ENCODE measurements around the gene GSX1.
"Not testable (repeated sequence)": the region's sequence is repeated elsewhere in the genome, so short reads cannot be mapped to it uniquely, and the experiment has no call there.

Gene GSX1

GRCh38 chr13:27792393-27793218 is at the start of gene GSX1:
Gene GSX1 (plus strand): TSS chr13:27792483. CDS start chr13:27792691, 208 bp downstream.
- Histone ChIP-seq H3K4me3 (ENCODE audit: low read length) (peak within 1 kb of the TSS; percentile 9; the same call in 1 of the 2 replicates), H3K9ac (ENCODE audit: low read depth, low read length) (no peak within 1 kb of the TSS), H3K36me3 (ENCODE audit: insufficient read depth, low read depth, low read length) (no peaks in the 10 kb centered on the region), H3K4me1 (ENCODE audit: insufficient read depth, low read length) (peaks cover 14% of the 10 kb centered on the region; the same call in 1 of the 2 replicates), H3K27ac (ENCODE audit: low read length) (no peak within 1 kb of the TSS), H3K9me3 (ENCODE audit: insufficient read depth, low read depth, low read length) (peaks cover 3% of the 10 kb centered on the region; the same call in 1 of the 2 replicates), H3K27me3 (ENCODE audit: insufficient read depth, low read length) (peaks cover 100% of the 10 kb centered on the region)

- H3K4me1 ChIP-seq (ENCODE audit: insufficient read depth, low read length), result peaks cover 12% of the 10 kb centered on the region; the same call in 1 of the 2 replicates
- no peaks in the 10 kb centered on the region for H3K9me3 ChIP-seq (ENCODE audit: insufficient read depth, low read depth, low read length)
- no peaks in the 10 kb centered on the region for H3K27me3 ChIP-seq (ENCODE audit: insufficient read depth, low read length)
- H3K9ac ChIP-seq (ENCODE audit: low read depth, low read length), result peak overlapping the region; percentile 7; the same call in 1 of the 2 replicates
- H3K27ac ChIP-seq (ENCODE audit: low read length), result no peak overlapping the region
- peak overlapping the region; percentile 29; the same call in 1 of the 2 replicates for H3K4me3 ChIP-seq (ENCODE audit: low read length)
- H3K36me3 ChIP-seq (ENCODE audit: insufficient read depth, low read depth, low read length), result no peaks in the 10 kb centered on the region
These were observed 47.5 kb upstream of the GSX1 start for GRCh38 chr13:27744801-27745200.

GRCh38 chr13:27745301-27745700 is 47.0 kb upstream of the GSX1 start:
- Histone ChIP-seq H3K36me3 (ENCODE audit: insufficient read depth, low read depth, low read length) (no peaks in the 10 kb centered on the region), H3K4me3 (ENCODE audit: low read length) (peak overlapping the region; percentile 29; the same call in 1 of the 2 replicates), H3K27ac (ENCODE audit: low read length) (no peak overlapping the region), H3K9me3 (ENCODE audit: insufficient read depth, low read depth, low read length) (no peaks in the 10 kb centered on the region), H3K9ac (ENCODE audit: low read depth, low read length) (peak overlapping the region; percentile 7; the same call in 1 of the 2 replicates), H3K27me3 (ENCODE audit: insufficient read depth, low read length) (no peaks in the 10 kb centered on the region), H3K4me1 (ENCODE audit: insufficient read depth, low read length) (peaks cover 12% of the 10 kb centered on the region; the same call in 1 of the 2 replicates)

- H3K36me3 ChIP-seq (ENCODE audit: insufficient read depth, low read depth, low read length); H3K27ac ChIP-seq (ENCODE audit: low read length); H3K4me3 ChIP-seq (ENCODE audit: low read length); H3K9ac ChIP-seq (ENCODE audit: low read depth, low read length); H3K9me3 ChIP-seq (ENCODE audit: insufficient read depth, low read depth, low read length); H3K27me3 ChIP-seq (ENCODE audit: insufficient read depth, low read length): not testable (repeated sequence)
- H3K4me1 ChIP-seq (ENCODE audit: insufficient read depth, low read length), result peaks cover 12% of the 10 kb centered on the region; the same call in 1 of the 2 replicates
These were observed 44.1 kb upstream of the GSX1 start for GRCh38 chr13:27748143-27748542.

GRCh38 chr13:27751953-27752532 is 40.2 kb upstream of the GSX1 start:
- Histone ChIP-seq H3K4me3 (ENCODE audit: low read length) (no peak overlapping the region), H3K9me3 (ENCODE audit: insufficient read depth, low read depth, low read length) (peaks cover 5% of the 10 kb centered on the region; the same call in 1 of the 2 replicates), H3K27ac (ENCODE audit: low read length) (no peak overlapping the region), H3K9ac (ENCODE audit: low read depth, low read length) (no peak overlapping the region), H3K36me3 (ENCODE audit: insufficient read depth, low read depth, low read length) (no peaks in the 10 kb centered on the region), H3K27me3 (ENCODE audit: insufficient read depth, low read length) (no peaks in the 10 kb centered on the region), H3K4me1 (ENCODE audit: insufficient read depth, low read length) (no peaks in the 10 kb centered on the region; the same call in 1 of the 2 replicates)

GRCh38 chr13:27765650-27766049 is 26.6 kb upstream of the GSX1 start:
- Histone ChIP-seq H3K36me3 (ENCODE audit: insufficient read depth, low read depth, low read length) (no peaks in the 10 kb centered on the region), H3K4me1 (ENCODE audit: insufficient read depth, low read length) (no peaks in the 10 kb centered on the region), H3K27ac (ENCODE audit: low read length) (no peak overlapping the region), H3K27me3 (ENCODE audit: insufficient read depth, low read length) (peaks cover 17% of the 10 kb centered on the region), H3K9ac (ENCODE audit: low read depth, low read length) (no peak overlapping the region), H3K9me3 (ENCODE audit: insufficient read depth, low read depth, low read length) (no peaks in the 10 kb centered on the region), H3K4me3 (ENCODE audit: low read length) (no peak overlapping the region)

GRCh38 chr13:27770809-27771208 is 21.5 kb upstream of the GSX1 start:
- Histone ChIP-seq H3K9me3 (ENCODE audit: insufficient read depth, low read depth, low read length) (no peaks in the 10 kb centered on the region), H3K27ac (ENCODE audit: low read length) (no peak overlapping the region), H3K4me3 (ENCODE audit: low read length) (no peak overlapping the region), H3K27me3 (ENCODE audit: insufficient read depth, low read length) (peaks cover 58% of the 10 kb centered on the region), H3K4me1 (ENCODE audit: insufficient read depth, low read length) (no peaks in the 10 kb centered on the region), H3K9ac (ENCODE audit: low read depth, low read length) (no peak overlapping the region), H3K36me3 (ENCODE audit: insufficient read depth, low read depth, low read length) (no peaks in the 10 kb centered on the region)

- H3K9me3 ChIP-seq (ENCODE audit: insufficient read depth, low read depth, low read length), result no peaks in the 10 kb centered on the region
- H3K27ac ChIP-seq (ENCODE audit: low read length), result no peak overlapping the region
- no peaks in the 10 kb centered on the region for H3K36me3 ChIP-seq (ENCODE audit: insufficient read depth, low read depth, low read length)
- H3K27me3 ChIP-seq (ENCODE audit: insufficient read depth, low read length), result peaks cover 78% of the 10 kb centered on the region
- H3K4me1 ChIP-seq (ENCODE audit: insufficient read depth, low read length), result peaks cover 7% of the 10 kb centered on the region; the same call in 1 of the 2 replicates
- no peak overlapping the region for H3K4me3 ChIP-seq (ENCODE audit: low read length)
- no peak overlapping the region for H3K9ac ChIP-seq (ENCODE audit: low read depth, low read length)
These were observed 19.4 kb upstream of the GSX1 start for GRCh38 chr13:27772651-27773425.

GRCh38 chr13:27774169-27774568 is 18.1 kb upstream of the GSX1 start:
- no peak overlapping the region for H3K9ac ChIP-seq (ENCODE audit: low read depth, low read length)
- H3K4me3 ChIP-seq (ENCODE audit: low read length), result no peak overlapping the region
- no peak overlapping the region for H3K27ac ChIP-seq (ENCODE audit: low read length)
- H3K4me1 ChIP-seq (ENCODE audit: insufficient read depth, low read length), result peaks cover 7% of the 10 kb centered on the region; the same call in 1 of the 2 replicates
- H3K36me3 ChIP-seq (ENCODE audit: insufficient read depth, low read depth, low read length), result no peaks in the 10 kb centered on the region
- H3K9me3 ChIP-seq (ENCODE audit: insufficient read depth, low read depth, low read length), result no peaks in the 10 kb centered on the region
- H3K27me3 ChIP-seq (ENCODE audit: insufficient read depth, low read length), result peaks cover 85% of the 10 kb centered on the region

GRCh38 chr13:27774651-27775050 is 17.6 kb upstream of the GSX1 start:
- Histone ChIP-seq H3K27me3 (ENCODE audit: insufficient read depth, low read length) (peaks cover 85% of the 10 kb centered on the region), H3K4me1 (ENCODE audit: insufficient read depth, low read length) (peaks cover 7% of the 10 kb centered on the region; the same call in 1 of the 2 replicates), H3K36me3 (ENCODE audit: insufficient read depth, low read depth, low read length) (no peaks in the 10 kb centered on the region), H3K4me3 (ENCODE audit: low read length) (no peak overlapping the region), H3K9me3 (ENCODE audit: insufficient read depth, low read depth, low read length) (no peaks in the 10 kb centered on the region), H3K9ac (ENCODE audit: low read depth, low read length) (no peak overlapping the region), H3K27ac (ENCODE audit: low read length) (no peak overlapping the region)

- peaks cover 88% of the 10 kb centered on the region for H3K27me3 ChIP-seq (ENCODE audit: insufficient read depth, low read length)
- H3K4me1 ChIP-seq (ENCODE audit: insufficient read depth, low read length), result peaks cover 7% of the 10 kb centered on the region; the same call in 1 of the 2 replicates
- H3K36me3 ChIP-seq (ENCODE audit: insufficient read depth, low read depth, low read length), result no peaks in the 10 kb centered on the region
- no peak overlapping the region for H3K9ac ChIP-seq (ENCODE audit: low read depth, low read length)
- no peaks in the 10 kb centered on the region for H3K9me3 ChIP-seq (ENCODE audit: insufficient read depth, low read depth, low read length)
- H3K4me3 ChIP-seq (ENCODE audit: low read length), result no peak overlapping the region
- no peak overlapping the region for H3K27ac ChIP-seq (ENCODE audit: low read length)
These were observed 16.3 kb upstream of the GSX1 start for GRCh38 chr13:27775943-27776342.
